SK-N-MC (cell line): Measurements from ENCODE around the gene TMEM145.

ENCODE experiments used
- EZH2 ChIP-seq: fragments of 200-600 bp; sonication (generic); IDR thresholded peaks from one replicate; pipeline ENCODE4 v1.6.1; 2017; ENCODE audit warnings: antibody characterized with exemption
- POLR2AphosphoS5 ChIP-seq: IDR thresholded peaks from 2 replicates; pipeline ENCODE4 v1.6.1; 2012; ENCODE audit warnings: mild to moderate bottlenecking, low read depth, low read length, borderline replicate concordance

DNA sequence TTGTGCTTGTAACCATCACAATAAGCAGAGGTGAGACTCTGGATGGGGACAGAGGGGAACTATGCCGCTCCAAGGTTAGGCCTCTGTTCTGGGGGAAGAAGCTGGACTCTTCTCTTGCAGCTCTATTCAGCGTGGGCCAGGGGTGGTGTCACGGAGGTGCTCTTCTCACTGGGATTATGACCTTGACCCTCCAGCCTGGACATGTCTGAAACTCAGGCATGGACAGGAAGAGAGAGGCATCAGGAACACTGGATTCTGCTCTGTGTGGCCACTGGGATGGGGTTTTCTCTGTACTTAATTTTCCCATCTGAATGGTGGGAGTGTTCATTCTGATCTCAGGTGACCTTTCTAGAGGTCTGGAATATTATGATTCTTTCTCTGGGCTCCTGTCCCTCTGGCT lies 19.9 kb downstream of the TMEM145 start:
- TF ChIP-seq POLR2AphosphoS5 (no peak), EZH2 (no peak)
